ENCODE measurements around the gene RHBDD1. TPM values are rescaled to one million over a fixed set of nuclear protein-coding genes. Genes with fewer than 3 reads are reported as not detected.

RHBDD1 gene
- total RNA-seq, 1 experiment from 2014 or later = 28.0 TPM

- no peaks in the 10 kb centered on the region for H3K27me3 ChIP-seq (replicated peaks; ENCODE audit: insufficient read depth, low read depth, low read length, poor library complexity)
- no peak overlapping the region for H3K4me3 ChIP-seq (ENCODE audit: low read depth, low read length, poor library complexity, severe bottlenecking)
- peaks cover 8% of the 10 kb centered on the region for H3K4me1 ChIP-seq (ENCODE audit: insufficient read depth, low read length, poor library complexity, severe bottlenecking)
- H3K9me3 ChIP-seq (ENCODE audit: low read depth, low read length, poor library complexity, severe bottlenecking) = no peaks in the 10 kb centered on the region
- no peak overlapping the region for H3K27ac ChIP-seq (ENCODE audit: low read depth, low read length, poor library complexity, severe bottlenecking)
- POLR2A ChIA-PET (ENCODE audit: low non-redundant PET) = no interaction called here
- no peaks in the 10 kb centered on the region for H3K36me3 ChIP-seq (ENCODE audit: insufficient read depth, low read length, poor library complexity, severe bottlenecking)
- TF ChIP-seq CTCF (conservative IDR thresholded peaks at IDR 0.05; ENCODE audit: low read depth, low read length) (no peak), EZH2 (IDR thresholded peaks at IDR 0.05; ENCODE audit: borderline replicate concordance, low read depth, low read length, poor library complexity, severe bottlenecking) (no peak)
- no peak for DNase-seq (ENCODE audit: low spot score)
- no TSS peak for BruUV-seq (replicated peaks)
- intact Hi-C loops (cut with micrococcal nuclease; ENCODE audit: unreplicated experiment) = no loop called here
- CTCF ChIA-PET = interaction anchor here (0.5 kb wide), 1 partner anchor 550 kb away, joined by 6 read pairs; no protein-coding TSS in a partner anchor
These were observed 155.8 kb downstream of the RHBDD1 start for GRCh38 chr2:226991663-226992062.

- no TSS peak for BruUV-seq (replicated peaks)
These were observed 157.3 kb downstream of the RHBDD1 start for GRCh38 chr2:226993171-226993570.

GRCh38 chr2:226994775-226995174 is 158.9 kb downstream of the RHBDD1 start:
- Histone ChIP-seq H3K27ac (ENCODE audit: low read depth, low read length, poor library complexity, severe bottlenecking) (no peak overlapping the region), H3K9me3 (ENCODE audit: low read depth, low read length, poor library complexity, severe bottlenecking) (no peaks in the 10 kb centered on the region), H3K4me3 (ENCODE audit: low read depth, low read length, poor library complexity, severe bottlenecking) (no peak overlapping the region), H3K4me1 (ENCODE audit: insufficient read depth, low read length, poor library complexity, severe bottlenecking) (peaks cover 8% of the 10 kb centered on the region), H3K27me3 (replicated peaks; ENCODE audit: insufficient read depth, low read depth, low read length, poor library complexity) (no peaks in the 10 kb centered on the region), H3K36me3 (ENCODE audit: insufficient read depth, low read length, poor library complexity, severe bottlenecking) (no peaks in the 10 kb centered on the region)
- CTCF ChIA-PET = no interaction called here
- POLR2A ChIA-PET (ENCODE audit: low non-redundant PET) = no interaction called here
- no peak for TF ChIP-seq CTCF (conservative IDR thresholded peaks at IDR 0.05; ENCODE audit: low read depth, low read length)
- TF ChIP-seq EZH2 (IDR thresholded peaks at IDR 0.05; ENCODE audit: borderline replicate concordance, low read depth, low read length, poor library complexity, severe bottlenecking) = no peak
- DNase-seq (ENCODE audit: low spot score) = no peak
- intact Hi-C loops (cut with micrococcal nuclease; ENCODE audit: unreplicated experiment) = no loop called here
- no TSS peak for BruUV-seq (replicated peaks)

More at GRCh38 chr2:226993171-226993570, 157.3 kb downstream of the RHBDD1 start:
- Histone ChIP-seq H3K27me3 (replicated peaks; ENCODE audit: insufficient read depth, low read depth, low read length, poor library complexity) (no peaks in the 10 kb centered on the region), H3K9me3 (ENCODE audit: low read depth, low read length, poor library complexity, severe bottlenecking) (no peaks in the 10 kb centered on the region), H3K27ac (ENCODE audit: low read depth, low read length, poor library complexity, severe bottlenecking) (no peak overlapping the region), H3K36me3 (ENCODE audit: insufficient read depth, low read length, poor library complexity, severe bottlenecking) (no peaks in the 10 kb centered on the region), H3K4me3 (ENCODE audit: low read depth, low read length, poor library complexity, severe bottlenecking) (no peak overlapping the region), H3K4me1 (ENCODE audit: insufficient read depth, low read length, poor library complexity, severe bottlenecking) (peaks cover 8% of the 10 kb centered on the region)
- DNase-seq (ENCODE audit: low spot score) = no peak
- intact Hi-C loops (cut with micrococcal nuclease; ENCODE audit: unreplicated experiment) = no loop called here
- ChIA-PET CTCF (no interaction called here), POLR2A (ENCODE audit: low non-redundant PET) (no interaction called here)
- TF ChIP-seq EZH2 (IDR thresholded peaks at IDR 0.05; ENCODE audit: borderline replicate concordance, low read depth, low read length, poor library complexity, severe bottlenecking) = no peak

DNA sequence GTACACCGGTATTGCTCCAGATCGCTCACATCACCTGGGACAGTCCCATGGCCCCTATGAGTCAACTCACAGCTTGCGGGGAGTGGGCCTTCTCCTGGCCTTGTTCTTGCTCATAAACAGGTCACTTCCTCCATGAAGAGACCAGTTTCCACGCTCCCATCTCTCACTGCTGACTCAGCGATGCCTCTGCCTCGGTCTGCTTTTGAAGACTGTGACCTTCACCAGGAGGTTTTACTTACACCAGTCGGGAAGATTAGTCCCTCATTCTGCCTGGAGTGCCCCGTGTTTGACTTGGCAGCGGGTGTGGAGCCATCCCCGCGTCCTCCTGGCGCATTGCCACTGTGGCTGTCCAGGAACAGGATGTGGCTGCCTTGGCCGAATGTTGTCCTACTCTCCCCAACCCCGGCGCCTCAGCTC is 159.8 kb downstream of the RHBDD1 start:
- no TSS peak for BruUV-seq (replicated peaks)
- Histone ChIP-seq H3K27ac (ENCODE audit: low read depth, low read length, poor library complexity, severe bottlenecking) (no peak overlapping the region), H3K36me3 (ENCODE audit: insufficient read depth, low read length, poor library complexity, severe bottlenecking) (no peaks in the 10 kb centered on the region), H3K27me3 (replicated peaks; ENCODE audit: insufficient read depth, low read depth, low read length, poor library complexity) (no peaks in the 10 kb centered on the region), H3K9me3 (ENCODE audit: low read depth, low read length, poor library complexity, severe bottlenecking) (no peaks in the 10 kb centered on the region), H3K4me3 (ENCODE audit: low read depth, low read length, poor library complexity, severe bottlenecking) (no peak overlapping the region), H3K4me1 (ENCODE audit: insufficient read depth, low read length, poor library complexity, severe bottlenecking) (peaks cover 13% of the 10 kb centered on the region)
- CTCF ChIA-PET = no interaction called here
- intact Hi-C loops (cut with micrococcal nuclease; ENCODE audit: unreplicated experiment) = no loop called here
- DNase-seq (ENCODE audit: low spot score) = no peak
- POLR2A ChIA-PET (ENCODE audit: low non-redundant PET) = no interaction called here
- TF ChIP-seq CTCF (conservative IDR thresholded peaks at IDR 0.05; ENCODE audit: low read depth, low read length) = no peak
- no peak for TF ChIP-seq EZH2 (IDR thresholded peaks at IDR 0.05; ENCODE audit: borderline replicate concordance, low read depth, low read length, poor library complexity, severe bottlenecking)

Data from A673 (cell line).